ENCODE data around the gene BRCA1.
"Not testable (repeated sequence)": the region's sequence is repeated elsewhere in the genome, so short reads cannot be mapped to it uniquely, and the experiment has no call there.

BRCA1 gene

DNA sequence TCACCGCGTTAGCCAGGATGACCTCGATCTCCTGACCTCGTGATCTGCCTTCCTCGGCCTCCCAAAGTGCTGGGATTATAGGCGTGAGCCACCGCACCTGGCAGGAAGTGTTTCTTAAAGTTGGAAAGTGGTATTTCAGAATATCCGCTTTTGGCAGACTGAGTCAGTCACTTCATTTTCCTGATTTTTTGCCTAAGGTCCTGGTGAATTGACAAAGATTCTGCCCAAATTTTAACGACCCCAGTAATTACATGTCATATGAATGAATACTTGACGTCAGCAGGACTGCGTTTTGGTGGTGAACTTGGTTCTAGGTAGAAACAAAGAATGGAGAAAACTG is 4.5 kb upstream of the BRCA1 start:
- DNase-seq, result no peak

GRCh38 chr17:43127333-43127876 is 2.2 kb upstream of the BRCA1 start:
- not testable (repeated sequence) for H3K27me3 ChIP-seq (replicated peaks; ENCODE audit: insufficient read depth, low read length); H3K9ac ChIP-seq (ENCODE audit: low read length); H4K20me1 ChIP-seq (ENCODE audit: insufficient read depth, low read length); H3F3A ChIP-seq (ENCODE audit: insufficient read depth, low read length); H3K4me1 ChIP-seq (ENCODE audit: low read length); H3K4me3 ChIP-seq (ENCODE audit: low read length); H3K9me3 ChIP-seq (replicated peaks; ENCODE audit: insufficient read depth, low read length); H3K36me3 ChIP-seq (replicated peaks; ENCODE audit: insufficient read depth, low read length); H3K9me2 ChIP-seq (replicated peaks; ENCODE audit: insufficient read depth, low read length); DNase-seq; H3K27ac ChIP-seq (ENCODE audit: low read length); H3K4me2 ChIP-seq (ENCODE audit: low read depth, low read length); H2AFZ ChIP-seq (ENCODE audit: low read length)
- H3K79me2 ChIP-seq (ENCODE audit: low read length), result peaks cover 31% of the 10 kb centered on the region

More for the DNA sequence above, 4.5 kb upstream of the BRCA1 start:
- H3K9ac ChIP-seq (ENCODE audit: low read length), result no peak overlapping the region
- H3K4me3 ChIP-seq (ENCODE audit: low read length), result no peak overlapping the region
- TF ChIP-seq CTCF (IDR thresholded peaks at IDR 0.05; ENCODE audit: low read length), result no peak
- TF ChIP-seq EZH2 (optimal IDR thresholded peaks at IDR 0.05; ENCODE audit: low read depth, low read length), result no peak
- no peaks in the 10 kb centered on the region for H3K27me3 ChIP-seq (replicated peaks; ENCODE audit: insufficient read depth, low read length)
- H3K4me2 ChIP-seq (ENCODE audit: low read depth, low read length), result no peak overlapping the region
- peaks cover 18% of the 10 kb centered on the region for H3K79me2 ChIP-seq (ENCODE audit: low read length)
- no peaks in the 10 kb centered on the region for H3K9me2 ChIP-seq (replicated peaks; ENCODE audit: insufficient read depth, low read length)
- H4K20me1 ChIP-seq (ENCODE audit: insufficient read depth, low read length), result no peaks in the 10 kb centered on the region
- no peaks in the 10 kb centered on the region for H3F3A ChIP-seq (ENCODE audit: insufficient read depth, low read length)
- H3K27ac ChIP-seq (ENCODE audit: low read length), result no peak overlapping the region
- peaks cover 5% of the 10 kb centered on the region for H3K4me1 ChIP-seq (ENCODE audit: low read length)
- H2AFZ ChIP-seq (ENCODE audit: low read length), result no peak overlapping the region
- no peaks in the 10 kb centered on the region for H3K36me3 ChIP-seq (replicated peaks; ENCODE audit: insufficient read depth, low read length)
- no peaks in the 10 kb centered on the region for H3K9me3 ChIP-seq (replicated peaks; ENCODE audit: insufficient read depth, low read length)

DNA sequence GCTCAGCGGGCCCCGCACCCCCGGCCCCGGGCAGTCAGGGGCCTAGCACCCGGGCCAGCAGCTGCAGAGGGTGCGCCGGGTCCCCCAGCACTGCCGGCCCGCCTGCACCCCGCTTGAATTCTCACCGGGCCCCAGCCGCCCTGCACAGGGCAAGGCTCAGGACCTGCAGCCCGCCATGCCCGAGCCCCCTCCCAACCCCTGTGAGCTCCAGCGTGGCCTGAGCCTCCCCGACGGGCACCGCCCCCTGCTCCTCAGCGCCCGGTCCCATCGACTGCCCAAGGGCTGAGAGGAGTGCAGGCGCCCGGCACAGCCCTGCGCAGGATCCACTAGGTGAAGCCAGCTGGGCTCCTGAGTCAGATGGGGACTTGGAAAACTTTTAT is 1.7 kb upstream of the BRCA1 start:
- H2AFZ ChIP-seq (ENCODE audit: low read length), result no peak overlapping the region
- H3K9ac ChIP-seq (ENCODE audit: low read length), result no peak overlapping the region
- H3K4me2 ChIP-seq (ENCODE audit: low read depth, low read length), result no peak overlapping the region
- H3K27me3 ChIP-seq (replicated peaks; ENCODE audit: insufficient read depth, low read length), result no peaks in the 10 kb centered on the region
- H3K4me3 ChIP-seq (ENCODE audit: low read length), result no peak overlapping the region
- H3K9me3 ChIP-seq (replicated peaks; ENCODE audit: insufficient read depth, low read length), result no peaks in the 10 kb centered on the region
- no peaks in the 10 kb centered on the region for H3K36me3 ChIP-seq (replicated peaks; ENCODE audit: insufficient read depth, low read length)
- H3F3A ChIP-seq (ENCODE audit: insufficient read depth, low read length), result no peaks in the 10 kb centered on the region
- H4K20me1 ChIP-seq (ENCODE audit: insufficient read depth, low read length), result no peaks in the 10 kb centered on the region
- no peaks in the 10 kb centered on the region for H3K9me2 ChIP-seq (replicated peaks; ENCODE audit: insufficient read depth, low read length)
- no peak overlapping the region for H3K27ac ChIP-seq (ENCODE audit: low read length)
- peaks cover 31% of the 10 kb centered on the region for H3K79me2 ChIP-seq (ENCODE audit: low read length)
- H3K4me1 ChIP-seq (ENCODE audit: low read length), result peaks cover 9% of the 10 kb centered on the region
- DNase-seq, result no peak
- TF ChIP-seq CTCF (IDR thresholded peaks at IDR 0.05; ENCODE audit: low read length) (no peak), EZH2 (optimal IDR thresholded peaks at IDR 0.05; ENCODE audit: low read depth, low read length) (no peak), EZH2phosphoT487 (IDR thresholded peaks at IDR 0.05; ENCODE audit: low read length) (no peak)

- DNase-seq, result peak; percentile 7
- no peaks in the 10 kb centered on the region for H4K20me1 ChIP-seq (ENCODE audit: insufficient read depth, low read length)
- peak overlapping the region; percentile 86 for H3K9ac ChIP-seq (ENCODE audit: low read length)
- H3K27me3 ChIP-seq (replicated peaks; ENCODE audit: insufficient read depth, low read length), result no peaks in the 10 kb centered on the region
- no peaks in the 10 kb centered on the region for H3K9me3 ChIP-seq (replicated peaks; ENCODE audit: insufficient read depth, low read length)
- peak overlapping the region; percentile 72 for H3K4me2 ChIP-seq (ENCODE audit: low read depth, low read length)
- peak overlapping the region; percentile 58 for H2AFZ ChIP-seq (ENCODE audit: low read length)
- H3K79me2 ChIP-seq (ENCODE audit: low read length), result peaks cover 31% of the 10 kb centered on the region
- peak overlapping the region; percentile 88 for H3K4me3 ChIP-seq (ENCODE audit: low read length)
- H3K36me3 ChIP-seq (replicated peaks; ENCODE audit: insufficient read depth, low read length), result no peaks in the 10 kb centered on the region
- TF ChIP-seq CTCF (IDR thresholded peaks at IDR 0.05; ENCODE audit: low read length), result no peak
- no peak for TF ChIP-seq EZH2phosphoT487 (IDR thresholded peaks at IDR 0.05; ENCODE audit: low read length)
- no peak for TF ChIP-seq EZH2 (optimal IDR thresholded peaks at IDR 0.05; ENCODE audit: low read depth, low read length)
- H3K9me2 ChIP-seq (replicated peaks; ENCODE audit: insufficient read depth, low read length), result no peaks in the 10 kb centered on the region
- H3K4me1 ChIP-seq (ENCODE audit: low read length), result peaks cover 9% of the 10 kb centered on the region
- H3F3A ChIP-seq (ENCODE audit: insufficient read depth, low read length), result no peaks in the 10 kb centered on the region
- H3K27ac ChIP-seq (ENCODE audit: low read length), result peak overlapping the region; percentile 58
Observed at GRCh38 chr17:43125967-43126910, 1.1 kb upstream of the BRCA1 start.
